IPS-15b (cell line): ENCODE data around the gene DCLRE1C.
"Not testable (repeated sequence)": the region's sequence is repeated elsewhere in the genome, so short reads cannot be mapped to it uniquely, and the experiment has no call there.

Source experiments
- H3K27me3 ChIP-seq: one replicate; pipeline ENCODE4 v1.6.1; 2013; ENCODE audit warnings: low read length; ENCODE audit not compliant: control insufficient read depth, insufficient read depth
- H3K36me3 ChIP-seq: one replicate; pipeline ENCODE4 v1.6.1; 2013; ENCODE audit warnings: low read length; ENCODE audit not compliant: control insufficient read depth, insufficient read depth
- H3K4me1 ChIP-seq: one replicate; pipeline ENCODE4 v1.6.1; 2013; ENCODE audit warnings: mild to moderate bottlenecking, low read length; ENCODE audit not compliant: control insufficient read depth, insufficient read depth
- H3K4me3 ChIP-seq: one replicate; pipeline ENCODE4 v1.5.1; 2013; ENCODE audit warnings: low read depth, low read length
- H3K9ac ChIP-seq: one replicate; pipeline ENCODE4 v1.6.1; 2013; ENCODE audit warnings: low read depth, mild to moderate bottlenecking, low read length
- H3K9me3 ChIP-seq: one replicate; pipeline ENCODE4 v1.6.1; 2013; ENCODE audit warnings: mild to moderate bottlenecking, low read length; ENCODE audit not compliant: control insufficient read depth, insufficient read depth

DCLRE1C gene

DNA sequence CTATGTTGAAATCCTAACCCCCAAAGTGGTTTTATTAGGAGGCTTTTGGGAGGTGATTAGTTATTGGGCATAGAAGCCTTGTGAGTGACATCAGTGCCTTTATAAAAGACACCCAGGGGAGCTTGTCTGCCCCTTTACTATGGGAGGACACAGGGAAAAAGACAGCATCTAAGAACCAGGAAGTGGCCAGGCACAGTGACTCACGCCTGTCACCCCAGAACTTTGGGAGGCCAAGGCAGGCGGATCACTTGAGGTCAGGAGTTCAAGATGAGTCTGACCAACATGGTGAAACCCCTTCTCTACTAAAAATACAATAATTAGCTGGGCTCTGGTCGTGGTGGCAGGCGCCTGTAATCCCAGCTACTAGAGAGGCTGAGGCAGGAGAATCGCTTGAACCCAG lies 14.9 kb downstream of the DCLRE1C start:
- H3K9ac ChIP-seq, H3K4me3 ChIP-seq, H3K4me1 ChIP-seq, H3K27me3 ChIP-seq, H3K9me3 ChIP-seq, H3K36me3 ChIP-seq: not testable (repeated sequence)

DNA sequence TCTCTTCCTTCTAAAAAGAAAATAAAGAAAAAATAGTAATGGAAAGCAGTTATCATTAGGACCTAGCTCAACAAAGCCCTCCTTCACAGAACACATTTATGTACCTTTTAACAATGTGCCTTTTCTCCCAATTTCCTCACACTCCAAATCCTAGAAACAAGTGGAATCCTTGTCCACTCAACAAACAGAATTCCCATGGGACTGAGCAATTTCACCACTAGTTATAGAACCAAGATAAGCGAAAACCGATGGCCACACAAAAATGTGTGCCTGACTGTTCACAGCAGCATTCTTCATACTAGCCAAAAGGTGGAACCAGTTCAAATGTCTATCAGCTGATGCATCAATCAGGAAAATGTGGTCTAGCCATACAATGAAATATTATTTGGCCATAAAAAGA lies 17.3 kb downstream of the DCLRE1C start:
- Histone ChIP-seq H3K9ac (no peak overlapping the region), H3K9me3 (no peaks in the 10 kb centered on the region), H3K27me3 (no peaks in the 10 kb centered on the region), H3K36me3 (no peaks in the 10 kb centered on the region), H3K4me3 (no peak overlapping the region), H3K4me1 (no peaks in the 10 kb centered on the region)

GRCh38 chr10:14930610-14931009 lies 23.3 kb downstream of the DCLRE1C start:
- Histone ChIP-seq H3K36me3 (peaks cover 7% of the 10 kb centered on the region), H3K9ac (no peak overlapping the region), H3K27me3 (no peaks in the 10 kb centered on the region), H3K4me3 (no peak overlapping the region), H3K4me1 (no peaks in the 10 kb centered on the region), H3K9me3 (no peaks in the 10 kb centered on the region)

- no peaks in the 10 kb centered on the region for H3K4me1 ChIP-seq
- no peaks in the 10 kb centered on the region for H3K9me3 ChIP-seq
- peaks cover 7% of the 10 kb centered on the region for H3K36me3 ChIP-seq
- no peak overlapping the region for H3K9ac ChIP-seq
- H3K27me3 ChIP-seq, result no peaks in the 10 kb centered on the region
- no peak overlapping the region for H3K4me3 ChIP-seq
Measured at GRCh38 chr10:14926722-14927416, 27.0 kb downstream of the DCLRE1C start.

DNA sequence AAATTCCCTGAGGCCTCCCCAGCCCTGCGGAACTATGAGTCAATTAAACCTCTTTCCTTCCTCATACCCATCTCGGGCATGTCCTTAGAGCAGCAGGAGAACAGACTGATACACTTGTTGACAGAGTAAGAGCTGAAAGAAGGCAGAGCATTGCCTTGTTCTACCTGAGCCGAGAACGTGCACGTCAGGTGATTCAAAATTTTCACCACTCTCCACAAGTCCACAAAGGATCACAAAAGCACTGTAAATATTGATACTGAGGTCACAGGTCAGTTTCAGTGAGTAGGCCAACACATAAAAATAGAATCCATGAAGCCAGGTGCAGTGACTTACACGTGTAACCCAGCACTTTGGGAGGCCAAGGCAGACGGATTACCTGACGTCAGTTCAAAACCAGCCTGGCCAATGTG lies 27.8 kb downstream of the DCLRE1C start:
- Histone ChIP-seq H3K36me3 (peaks cover 7% of the 10 kb centered on the region), H3K4me3 (no peak overlapping the region), H3K4me1 (no peaks in the 10 kb centered on the region), H3K9me3 (no peaks in the 10 kb centered on the region), H3K27me3 (no peaks in the 10 kb centered on the region), H3K9ac (no peak overlapping the region)

DNA sequence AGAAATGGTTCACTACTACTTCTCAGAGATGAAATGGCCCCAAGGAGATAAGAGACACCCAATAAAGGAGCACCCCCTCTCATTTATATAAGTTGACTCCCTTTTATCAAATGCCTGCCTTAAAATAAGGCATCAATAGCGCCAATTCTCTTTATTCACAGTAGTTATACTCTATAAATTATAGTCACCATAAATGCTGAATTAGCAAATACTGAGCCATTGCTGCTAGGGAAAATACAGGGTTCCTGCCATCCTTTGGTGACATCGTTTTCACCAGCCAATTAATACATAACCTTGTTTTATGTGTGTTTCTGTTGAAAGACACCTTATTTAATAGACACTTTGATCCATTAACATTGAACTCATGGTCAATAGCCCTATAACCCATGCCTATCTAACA lies 28.6 kb downstream of the DCLRE1C start:
- Histone ChIP-seq H3K9ac (no peak overlapping the region), H3K4me1 (no peaks in the 10 kb centered on the region), H3K27me3 (no peaks in the 10 kb centered on the region), H3K9me3 (no peaks in the 10 kb centered on the region), H3K4me3 (no peak overlapping the region), H3K36me3 (peaks cover 3% of the 10 kb centered on the region)

DNA sequence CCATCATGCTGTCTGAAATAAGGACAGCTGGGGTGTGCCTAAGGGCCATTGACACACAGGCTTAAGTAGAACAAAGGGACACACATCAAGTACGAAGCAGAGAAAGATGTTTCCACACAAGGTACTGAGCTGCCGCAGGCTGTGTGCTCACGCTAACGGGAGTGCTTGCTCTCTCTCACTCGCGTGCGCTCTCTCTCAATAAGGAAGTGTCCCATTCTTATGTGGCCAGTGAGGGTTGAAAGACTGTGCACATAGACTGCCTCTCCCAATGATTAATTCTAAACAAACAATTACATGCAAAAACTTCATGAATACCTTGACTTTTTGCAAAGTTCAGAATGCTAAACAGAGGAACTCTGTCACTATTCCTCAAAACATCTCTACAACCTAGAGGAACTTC lies 29.9 kb downstream of the DCLRE1C start:
- Histone ChIP-seq H3K9me3 (no peaks in the 10 kb centered on the region), H3K9ac (no peak overlapping the region), H3K36me3 (peaks cover 3% of the 10 kb centered on the region), H3K27me3 (no peaks in the 10 kb centered on the region), H3K4me1 (no peaks in the 10 kb centered on the region), H3K4me3 (no peak overlapping the region)

- Histone ChIP-seq H3K4me3 (no peak overlapping the region), H3K36me3 (no peaks in the 10 kb centered on the region), H3K9ac (no peak overlapping the region), H3K27me3 (no peaks in the 10 kb centered on the region), H3K9me3 (no peaks in the 10 kb centered on the region), H3K4me1 (no peaks in the 10 kb centered on the region)
Measured at GRCh38 chr10:14918964-14919363, 34.9 kb downstream of the DCLRE1C start.

DNA sequence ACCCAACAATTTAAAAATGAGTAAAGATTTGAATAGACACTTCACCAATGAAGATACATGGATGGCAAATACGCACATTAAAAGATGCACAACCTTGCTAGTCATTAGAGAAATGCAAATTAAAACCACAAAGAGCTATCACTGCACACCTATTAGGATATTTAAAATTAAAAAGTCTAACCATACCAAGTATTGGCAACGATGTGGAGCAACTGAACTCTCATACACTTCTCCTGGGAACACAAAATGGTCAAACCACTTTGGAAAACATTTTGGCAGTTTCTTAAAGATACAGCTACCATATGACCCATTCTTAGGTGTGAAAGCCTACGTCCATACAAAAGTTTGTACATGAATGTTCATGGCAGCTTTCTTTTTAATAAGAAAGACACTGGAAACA lies 36.1 kb downstream of the DCLRE1C start:
- H3K4me1 ChIP-seq, result no peaks in the 10 kb centered on the region
- H3K36me3 ChIP-seq, result no peaks in the 10 kb centered on the region
- no peaks in the 10 kb centered on the region for H3K9me3 ChIP-seq

GRCh38 chr10:14916600-14916999 lies 37.3 kb downstream of the DCLRE1C start:
- H3K4me3 ChIP-seq, result no peak overlapping the region
- H3K9ac ChIP-seq, result no peak overlapping the region
- peaks cover 2% of the 10 kb centered on the region for H3K4me1 ChIP-seq
- no peaks in the 10 kb centered on the region for H3K36me3 ChIP-seq
- no peaks in the 10 kb centered on the region for H3K27me3 ChIP-seq
- no peaks in the 10 kb centered on the region for H3K9me3 ChIP-seq

More for the DNA sequence above, 36.1 kb downstream of the DCLRE1C start:
- H3K9ac ChIP-seq, result no peak overlapping the region
- H3K27me3 ChIP-seq, result no peaks in the 10 kb centered on the region
- H3K4me3 ChIP-seq, result no peak overlapping the region

DNA sequence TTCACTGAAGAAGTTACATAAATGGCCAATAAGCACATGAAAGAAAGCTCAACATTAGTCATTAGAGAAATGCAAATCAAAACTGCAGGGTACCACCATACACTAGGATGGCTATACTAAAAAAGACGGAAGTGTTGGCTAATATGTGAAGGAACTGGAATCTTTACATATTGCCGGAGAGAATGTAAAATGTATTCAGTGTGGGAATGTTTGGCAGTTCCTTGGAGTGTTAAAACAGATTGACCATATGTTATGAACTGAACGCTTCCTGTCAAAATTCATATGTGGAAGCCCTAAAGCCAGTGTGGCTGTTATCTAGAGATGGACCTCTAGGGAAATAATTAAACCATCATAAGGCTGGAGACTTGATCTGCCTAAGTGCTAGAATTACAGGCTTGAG lies 42.1 kb downstream of the DCLRE1C start:
- Histone ChIP-seq H3K36me3 (peaks cover 4% of the 10 kb centered on the region), H3K4me3 (no peak overlapping the region), H3K9ac (no peak overlapping the region), H3K27me3 (no peaks in the 10 kb centered on the region), H3K9me3 (no peaks in the 10 kb centered on the region), H3K4me1 (peaks cover 4% of the 10 kb centered on the region)

DNA sequence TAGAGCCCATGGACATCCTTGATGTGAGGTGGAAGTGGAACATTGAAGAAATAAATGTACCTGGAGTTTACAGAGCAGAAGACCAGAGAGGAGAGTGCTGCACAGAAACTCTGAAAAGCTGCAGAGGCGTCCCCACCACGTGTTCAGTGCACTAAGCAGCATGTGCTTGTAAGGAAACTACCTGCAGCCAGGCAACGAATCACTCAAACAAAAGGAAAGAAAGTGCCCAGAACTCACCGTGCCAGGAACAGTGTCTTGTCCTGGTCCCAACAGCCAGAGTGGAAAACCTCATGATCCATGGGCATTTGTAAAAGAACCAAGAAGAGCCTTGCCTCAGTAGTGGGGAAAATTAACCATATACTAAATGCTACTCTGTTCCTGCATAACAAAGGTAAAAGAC lies 42.9 kb downstream of the DCLRE1C start:
- Histone ChIP-seq H3K27me3 (no peaks in the 10 kb centered on the region), H3K9me3 (no peaks in the 10 kb centered on the region), H3K4me3 (no peak overlapping the region), H3K36me3 (peaks cover 4% of the 10 kb centered on the region), H3K9ac (no peak overlapping the region), H3K4me1 (peaks cover 4% of the 10 kb centered on the region)
